NCI-H2029 (cell line): ENCODE results near the gene RANBP10.

Source experiments
- DNase-seq: peaks from one replicate; lab custom pipeline; 2025; lab: John Stamatoyannopoulos, UW

Gene RANBP10

GRCh38 chr16:67741118-67741517 is 65.2 kb downstream of the RANBP10 start:
- no peak for DNase-seq

- no peak for DNase-seq
These were observed 66.0 kb downstream of the RANBP10 start for GRCh38 chr16:67740391-67740790.

DNA sequence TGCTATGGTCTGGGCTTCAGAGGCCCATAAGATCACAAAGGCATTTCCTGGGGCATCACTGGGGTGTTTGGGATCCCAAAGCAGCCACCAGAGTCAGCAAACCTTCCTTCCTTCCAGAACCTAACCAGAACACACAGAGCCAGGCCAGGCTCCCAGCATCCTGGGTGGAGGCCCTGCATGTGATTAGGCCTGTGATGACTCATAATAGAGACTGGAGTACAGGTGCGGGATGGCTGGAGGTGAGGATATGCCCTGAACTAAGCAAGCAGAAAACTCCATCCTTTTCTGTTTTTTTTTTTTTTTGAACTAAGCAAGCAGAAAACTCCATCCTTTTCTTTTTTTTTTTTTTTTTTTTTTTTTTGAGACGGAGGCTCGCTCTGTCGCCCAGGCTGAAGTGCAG is 69.5 kb downstream of the RANBP10 start:
- no peak for DNase-seq

- no peak for DNase-seq
These were observed 71.6 kb downstream of the RANBP10 start for GRCh38 chr16:67734731-67735201.

DNA sequence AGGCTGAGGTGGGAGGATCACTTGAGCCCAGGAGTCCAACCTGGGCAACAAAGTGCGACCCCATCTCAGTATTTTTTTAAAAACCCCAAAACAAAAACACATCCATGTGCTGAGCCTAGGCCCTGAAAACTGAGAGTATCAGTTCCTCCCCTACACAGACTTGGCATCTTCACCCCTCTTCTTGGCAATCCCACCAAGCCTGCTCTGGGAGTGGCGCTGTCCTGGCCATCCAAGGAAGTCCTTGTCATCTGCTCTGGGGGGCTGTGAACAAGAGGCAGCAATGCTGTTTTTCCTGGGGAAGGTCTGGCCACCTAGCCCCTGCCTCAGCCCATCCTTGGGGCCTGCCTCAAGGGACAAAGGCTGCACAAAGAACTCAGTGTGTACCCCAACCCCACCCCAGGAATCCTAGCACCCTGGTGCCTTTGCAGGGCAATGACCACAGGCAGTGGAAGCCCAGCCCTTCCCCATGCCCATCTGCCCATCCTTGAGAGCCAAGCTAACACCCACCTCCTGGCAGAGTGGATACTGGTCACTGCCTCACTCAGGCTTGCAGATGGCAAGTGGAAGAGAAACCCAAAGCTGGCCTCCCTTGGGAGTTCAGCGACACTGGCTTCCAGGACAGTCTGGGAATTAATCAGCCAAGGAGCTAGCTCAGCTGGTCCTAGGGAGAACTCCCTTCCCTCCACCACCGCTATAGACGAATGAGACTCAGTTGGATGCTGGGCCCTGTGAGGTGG is 72.5 kb downstream of the RANBP10 start:
- no peak for DNase-seq

GRCh38 chr16:67731753-67732095 is 74.6 kb downstream of the RANBP10 start:
- peak; percentile 34 for DNase-seq

DNA sequence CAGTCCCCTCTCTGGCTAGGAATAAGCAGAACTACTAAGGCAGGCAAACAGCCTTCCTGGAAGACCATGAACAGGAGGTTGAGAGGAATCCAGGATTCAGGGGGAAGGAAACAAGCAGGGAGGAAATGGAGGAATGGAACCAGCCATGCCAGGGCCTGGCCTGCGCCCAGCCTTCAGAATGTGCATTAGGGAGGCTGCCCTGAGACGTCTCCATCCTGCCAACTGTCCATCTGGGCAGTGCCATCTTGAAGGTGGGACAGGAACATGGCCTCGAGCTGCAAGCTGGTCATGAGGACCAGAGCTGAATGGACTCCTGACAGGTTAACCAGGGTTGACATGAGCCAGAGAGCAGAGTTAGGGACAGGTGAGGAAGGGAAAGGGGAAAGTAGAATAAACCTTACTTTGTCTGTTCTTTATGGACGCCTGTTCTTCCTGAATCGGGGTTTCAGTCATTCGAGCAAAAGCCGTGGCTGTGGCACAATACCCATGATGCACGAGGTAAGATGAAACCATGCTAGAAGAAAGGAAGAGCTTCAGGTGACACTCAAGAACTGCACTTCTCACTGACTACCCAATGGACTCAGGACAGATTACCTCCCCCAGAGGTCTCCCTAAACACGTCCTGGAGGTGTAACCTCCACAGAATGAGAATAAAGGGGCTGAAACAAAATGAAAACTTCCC is 75.1 kb downstream of the RANBP10 start:
- DNase-seq, result no peak

- no peak for DNase-seq
These were observed 76.0 kb downstream of the RANBP10 start for GRCh38 chr16:67730326-67730725.

DNA sequence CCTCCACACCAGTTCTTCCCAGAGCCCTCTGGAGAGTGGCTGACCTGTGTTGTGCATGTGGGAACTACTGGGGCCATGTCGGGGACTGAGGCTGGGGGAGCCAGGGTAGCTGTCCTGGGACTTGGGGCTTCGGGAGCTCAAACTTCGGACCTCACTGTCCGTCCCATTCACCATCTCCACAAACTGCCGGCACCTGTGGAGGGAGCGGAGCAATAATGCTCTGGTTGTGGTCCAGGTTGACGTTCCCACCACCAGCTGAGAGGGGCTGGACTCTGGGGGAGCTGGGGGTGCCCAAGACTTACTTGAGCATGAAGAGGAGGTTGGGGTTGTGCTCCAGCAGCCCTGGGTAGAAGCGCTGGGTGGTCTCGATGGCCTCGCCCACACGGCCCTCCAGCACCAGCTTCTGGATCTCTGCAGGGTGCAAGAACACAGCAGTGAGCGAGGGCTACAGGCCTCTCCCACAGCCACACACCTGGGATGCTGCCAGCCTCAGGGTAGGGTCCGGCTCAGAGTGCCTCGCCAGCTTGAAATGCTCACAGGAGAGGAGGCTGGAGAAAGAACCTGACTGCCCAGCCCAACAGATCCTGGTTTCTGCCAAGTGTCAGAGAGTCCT is 76.6 kb downstream of the RANBP10 start:
- DNase-seq, result no peak

DNA sequence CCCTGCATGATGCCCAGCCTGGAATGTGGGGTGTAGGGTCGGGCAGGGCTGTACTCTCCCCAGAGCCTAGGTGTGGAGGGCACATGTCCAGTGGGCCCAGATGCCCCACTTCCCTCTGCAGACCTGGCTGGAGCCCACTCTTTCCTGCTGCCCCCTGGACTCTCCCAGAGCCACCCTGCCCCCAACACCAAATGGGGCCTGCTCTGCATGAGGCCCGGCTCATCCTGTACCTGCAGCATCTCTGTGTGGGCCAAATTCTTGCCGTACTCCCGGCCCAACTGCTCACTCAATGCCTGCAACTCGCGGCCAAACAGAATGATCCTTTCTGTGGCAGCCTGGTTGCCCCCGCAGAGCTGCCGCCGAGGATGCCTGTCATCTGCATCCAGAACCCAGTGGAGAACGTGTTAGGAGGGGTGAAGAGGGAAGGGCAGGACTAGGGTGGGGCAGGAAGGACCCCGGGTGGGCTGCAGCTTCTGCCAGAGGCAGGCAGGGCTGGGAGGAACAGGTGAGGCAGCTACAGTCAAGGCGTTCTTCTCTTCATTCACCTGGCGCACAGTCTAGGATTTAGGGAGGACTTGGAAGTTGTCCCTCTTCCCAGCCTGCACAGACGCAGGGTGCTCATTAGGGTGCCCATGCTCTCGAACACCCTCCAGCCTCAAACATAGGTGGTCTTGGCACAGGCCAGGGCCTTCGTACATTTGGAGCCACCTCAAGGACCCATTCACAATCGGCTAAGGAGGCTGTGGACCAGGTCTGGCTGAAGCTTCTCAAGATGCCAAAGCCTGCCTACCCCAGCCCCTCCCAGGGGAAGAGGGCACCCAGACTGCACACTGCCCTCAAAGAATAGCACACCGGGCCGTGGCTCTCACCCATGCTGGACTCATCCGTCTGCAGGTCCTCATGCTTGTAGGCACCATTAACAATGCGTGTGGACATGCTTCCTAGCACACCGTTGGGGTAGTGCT is 78.6 kb downstream of the RANBP10 start:
- no peak for DNase-seq

GRCh38 chr16:67726106-67727034 is 80.0 kb downstream of the RANBP10 start:
- DNase-seq, result no peak

DNA sequence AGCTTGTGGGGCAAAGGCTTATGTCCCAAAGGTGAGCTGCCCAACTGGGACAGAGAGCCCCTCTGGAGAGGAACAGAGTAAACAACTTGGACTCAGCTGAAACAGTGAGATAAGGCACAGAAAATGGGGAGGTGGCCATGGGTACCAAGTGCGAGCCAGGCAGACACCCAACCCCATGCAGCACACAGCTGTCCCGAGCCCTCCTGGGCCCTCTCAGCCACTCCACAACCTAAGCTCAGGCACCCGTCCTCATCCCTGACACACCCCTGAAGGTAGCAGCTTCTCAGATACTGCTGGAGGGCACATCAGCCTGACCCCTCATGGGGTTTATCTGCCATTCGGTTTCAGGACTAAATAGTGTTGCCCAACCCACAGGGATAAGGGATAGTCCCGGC is 82.5 kb downstream of the RANBP10 start:
- no peak for DNase-seq

DNA sequence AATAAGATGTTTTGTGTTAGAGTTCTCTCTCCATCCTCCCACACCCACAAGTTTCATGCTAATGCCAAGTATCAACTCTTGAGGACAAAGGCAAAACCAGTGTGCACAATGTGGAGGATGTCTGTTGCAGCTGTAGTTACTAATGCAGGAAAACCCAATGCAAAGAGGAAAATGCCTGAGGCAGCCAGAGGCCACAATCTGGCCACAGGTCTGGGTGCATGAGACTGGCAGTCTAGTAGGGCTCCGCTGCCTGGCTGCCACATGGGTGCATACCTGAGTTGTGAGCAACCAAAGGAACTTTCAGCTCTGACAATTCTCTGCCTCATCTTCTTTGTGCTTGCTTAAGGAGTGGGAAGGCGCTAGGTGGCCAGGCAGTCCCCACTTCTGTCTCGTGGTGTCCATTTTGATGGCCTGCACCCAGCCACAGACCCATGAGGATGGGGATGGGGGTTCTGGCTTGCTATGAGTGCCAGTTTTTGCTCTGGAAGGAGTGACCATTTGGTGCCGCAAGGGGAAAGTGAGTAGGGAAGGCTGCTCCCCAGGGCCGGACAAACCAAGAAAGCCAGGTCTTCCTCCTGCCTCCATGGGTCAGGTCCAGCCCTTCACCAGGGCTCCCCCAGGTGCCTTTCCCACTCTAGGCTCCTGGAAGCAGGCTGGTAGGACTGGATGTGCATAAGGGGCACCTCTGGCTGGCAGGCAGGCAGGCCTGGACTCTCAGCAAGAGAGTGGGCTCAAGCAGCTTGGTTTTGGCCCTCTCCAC is 83.0 kb downstream of the RANBP10 start:
- no peak for DNase-seq

GRCh38 chr16:67720236-67720635 is 86.1 kb downstream of the RANBP10 start:
- DNase-seq, result no peak

DNA sequence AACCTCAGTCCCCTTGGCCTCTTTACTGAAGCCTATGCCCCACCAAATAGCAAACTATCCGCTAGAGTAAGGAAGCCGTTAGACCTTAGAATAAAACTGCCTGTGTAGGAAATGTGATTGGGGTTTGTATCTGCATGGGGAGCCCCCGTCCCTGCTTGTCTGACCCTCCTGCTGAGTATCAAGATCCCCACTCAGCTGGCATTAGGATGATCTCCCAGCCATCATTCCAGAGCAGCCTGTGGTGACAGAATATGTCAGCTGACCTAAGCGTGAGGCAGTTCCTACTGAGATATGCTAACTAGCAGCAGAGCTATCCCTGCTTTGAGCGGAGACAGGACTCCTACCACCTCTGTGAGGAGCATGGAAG is 86.6 kb downstream of the RANBP10 start:
- no peak for DNase-seq

DNA sequence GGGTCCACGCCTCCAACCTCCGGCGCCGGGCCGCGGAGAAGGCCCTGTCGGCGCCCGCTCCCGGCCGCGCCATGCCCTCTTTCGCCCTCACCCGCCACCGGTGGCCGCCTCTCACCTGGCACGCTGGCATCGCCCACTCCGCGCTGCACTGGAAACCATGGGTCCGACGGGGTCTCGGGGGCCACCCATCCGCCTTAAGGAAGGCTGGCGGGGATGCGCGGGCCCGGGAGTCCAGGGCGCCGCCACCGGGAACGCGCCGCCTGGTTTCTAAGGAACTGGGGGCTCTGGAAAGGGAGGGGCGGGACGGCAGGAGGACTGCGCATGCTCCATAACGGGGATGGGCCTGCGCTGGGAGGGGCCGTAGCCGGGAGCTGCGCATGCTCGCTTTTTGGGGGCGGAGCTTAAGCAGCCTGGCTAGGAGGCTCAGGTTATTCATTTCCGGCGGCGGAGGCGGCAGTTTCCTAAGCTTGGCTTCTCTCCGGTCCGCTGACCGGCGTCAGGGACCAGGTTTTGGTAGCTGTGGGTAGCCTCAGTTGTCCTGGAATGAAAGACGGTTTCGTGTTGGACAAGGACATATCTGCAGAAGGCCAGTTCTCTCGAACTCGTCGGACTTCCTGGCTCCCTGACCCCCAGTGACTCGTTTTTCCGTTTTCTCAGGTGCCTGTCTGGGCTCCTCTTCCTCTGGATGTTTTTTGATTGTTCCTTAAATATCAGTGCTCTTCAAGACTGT is 87.1 kb downstream of the RANBP10 start, which contains the start of gene GFOD2:
GFOD2 (minus strand) TSS at position 269 of the 730 bp plus-strand sequence. CDS start 33,601 bp downstream, outside the sequence.
- DNase-seq, result peak; percentile 62

GRCh38 chr16:67718668-67719047 is 87.7 kb downstream of the RANBP10 start:
- no peak for DNase-seq

DNA sequence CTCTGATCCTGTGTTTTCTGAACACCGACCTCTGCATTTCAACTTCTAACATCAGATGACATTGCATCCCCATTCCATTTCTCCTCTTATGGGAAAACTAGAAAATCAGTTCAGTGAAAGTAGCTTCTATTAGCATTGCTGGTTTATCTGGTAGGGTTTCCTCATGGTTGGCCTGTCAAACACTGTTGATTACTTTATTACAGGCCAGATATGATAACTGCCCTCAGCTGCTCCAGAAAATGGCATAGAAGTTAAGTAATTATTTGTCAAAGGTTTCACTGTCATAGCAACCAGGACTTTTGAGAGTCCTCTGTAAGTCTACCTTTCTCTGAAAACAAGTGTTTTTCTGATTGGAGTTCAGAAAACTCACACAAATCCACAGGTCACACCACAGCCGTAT is 90.3 kb downstream of the RANBP10 start:
- DNase-seq, result no peak

- DNase-seq, result no peak
These were observed 91.8 kb downstream of the RANBP10 start for GRCh38 chr16:67714522-67714921.
